ACC112 (cell line): ENCODE measurements around the gene COQ8B.

ENCODE experiments used
- H2AFZ ChIP-seq: fragments of 200-600 bp; sonication (generic); one replicate; pipeline ENCODE4 v1.6.0; 2017; ENCODE audit warnings: antibody characterized with exemption, low read length; ENCODE audit not compliant: unreplicated experiment
- H3K27ac ChIP-seq: fragments of 200-600 bp; sonication (generic); 2 replicates; pipeline ENCODE4 v1.5.1; 2014; ENCODE audit warnings: low read depth, mild to moderate bottlenecking, antibody characterized with exemption, low read length, moderate library complexity
- H3K27me3 ChIP-seq: fragments of 200-600 bp; sonication (generic); 2 replicates; pipeline ENCODE4 v1.6.1; 2014; ENCODE audit warnings: mild to moderate bottlenecking, antibody characterized with exemption, low read length, moderate library complexity, mixed read lengths; ENCODE audit not compliant: insufficient read depth
- H3K36me3 ChIP-seq: fragments of 200-600 bp; sonication (generic); 2 replicates; pipeline ENCODE4 v1.6.1; 2016; ENCODE audit warnings: mild to moderate bottlenecking, antibody characterized with exemption, low read length, moderate library complexity, mixed read lengths; ENCODE audit not compliant: insufficient read depth
- H3K4me1 ChIP-seq: fragments of 200-600 bp; sonication (generic); one replicate; pipeline ENCODE4 v1.6.1; 2016; ENCODE audit warnings: low read length, mixed read lengths; ENCODE audit not compliant: insufficient read depth, unreplicated experiment, control insufficient read depth
- H3K4me3 ChIP-seq: fragments of 200-600 bp; sonication (generic); 2 replicates; pipeline ENCODE4 v1.5.1; 2014; ENCODE audit warnings: mild to moderate bottlenecking, low read depth, low read length
- H3K79me2 ChIP-seq: fragments of 200-600 bp; sonication (generic); one replicate; pipeline ENCODE4 v1.6.0; 2016; ENCODE audit warnings: low read length; ENCODE audit not compliant: control insufficient read depth, unreplicated experiment, insufficient read depth

COQ8B gene

GRCh38 chr19:40754611-40755247 is 38.0 kb upstream of the COQ8B start:
- Histone ChIP-seq H3K4me3 (peak overlapping the region; percentile 47), H3K27me3 (no peaks in the 10 kb centered on the region), H3K4me1 (peaks cover 12% of the 10 kb centered on the region), H3K27ac (no peak overlapping the region), H3K36me3 (0 out of 2 replicates have a peak, but pooled peaks cover 10% of the 10 kb centered on the region), H2AFZ (no peak overlapping the region), H3K79me2 (peaks cover 59% of the 10 kb centered on the region)

- Histone ChIP-seq H3K36me3 (0 out of 2 replicates have a peak, but pooled peaks cover 6% of the 10 kb centered on the region), H3K4me1 (peaks cover 19% of the 10 kb centered on the region), H2AFZ (no peak overlapping the region), H3K4me3 (peak overlapping the region; percentile 88), H3K79me2 (peaks cover 54% of the 10 kb centered on the region), H3K27me3 (no peaks in the 10 kb centered on the region), H3K27ac (no peak overlapping the region)
Measured at GRCh38 chr19:40752257-40752781, 35.6 kb upstream of the COQ8B start.

- H3K36me3 ChIP-seq: 0 out of 2 replicates have a peak, but pooled peaks cover 6% of the 10 kb centered on the region
- H3K79me2 ChIP-seq: peaks cover 41% of the 10 kb centered on the region
- H3K27me3 ChIP-seq: no peaks in the 10 kb centered on the region
- H3K27ac ChIP-seq: peak within 1 kb of the TSS; percentile 90
- peak within 1 kb of the TSS; percentile 20 for H2AFZ ChIP-seq
- peak within 1 kb of the TSS; percentile 88 for H3K4me3 ChIP-seq
- peaks cover 19% of the 10 kb centered on the region for H3K4me1 ChIP-seq
Measured at GRCh38 chr19:40750874-40751537, 34.3 kb upstream of the COQ8B start, which contains the start of gene SNRPA. Gene SNRPA, plus strand, starts transcription at chr19:40751203. Its CDS starts 206 bp downstream, at chr19:40751409.

GRCh38 chr19:40750058-40750873 is 33.6 kb upstream of the COQ8B start, which contains the start of gene ACTMAP:
Gene ACTMAP, minus strand, starts transcription at chr19:40750477. Its CDS starts 674 bp downstream, at chr19:40749803.
- H3K79me2 ChIP-seq: peaks cover 34% of the 10 kb centered on the region
- H3K36me3 ChIP-seq: no peaks in the 10 kb centered on the region
- H3K4me1 ChIP-seq: peaks cover 21% of the 10 kb centered on the region
- peak within 1 kb of the TSS; percentile 88 for H3K4me3 ChIP-seq
- H3K27me3 ChIP-seq: no peaks in the 10 kb centered on the region
- peak within 1 kb of the TSS; percentile 20 for H2AFZ ChIP-seq
- peak within 1 kb of the TSS; percentile 90 for H3K27ac ChIP-seq

GRCh38 chr19:40747536-40747935 is 30.9 kb upstream of the COQ8B start:
- Histone ChIP-seq H3K4me1 (peaks cover 21% of the 10 kb centered on the region), H3K27ac (no peak overlapping the region), H3K79me2 (peaks cover 14% of the 10 kb centered on the region), H3K4me3 (no peak overlapping the region), H3K27me3 (no peaks in the 10 kb centered on the region), H3K36me3 (no peaks in the 10 kb centered on the region), H2AFZ (no peak overlapping the region)

GRCh38 chr19:40745402-40745780 is 28.7 kb upstream of the COQ8B start:
- no peak overlapping the region for H3K4me3 ChIP-seq
- peak overlapping the region; percentile 34; the same call in 1 of the 2 replicates for H3K27ac ChIP-seq
- peaks cover 21% of the 10 kb centered on the region for H3K4me1 ChIP-seq
- no peak overlapping the region for H2AFZ ChIP-seq
- no peaks in the 10 kb centered on the region for H3K79me2 ChIP-seq
- H3K36me3 ChIP-seq: no peaks in the 10 kb centered on the region
- no peaks in the 10 kb centered on the region for H3K27me3 ChIP-seq

- Histone ChIP-seq H3K36me3 (no peaks in the 10 kb centered on the region), H3K4me3 (no peak overlapping the region), H3K27ac (peak overlapping the region; percentile 34; the same call in 1 of the 2 replicates), H3K79me2 (no peaks in the 10 kb centered on the region), H3K4me1 (peaks cover 19% of the 10 kb centered on the region), H2AFZ (no peak overlapping the region), H3K27me3 (no peaks in the 10 kb centered on the region)
Measured at GRCh38 chr19:40744554-40745401, 28.1 kb upstream of the COQ8B start.

- Histone ChIP-seq H2AFZ (no peak overlapping the region), H3K27ac (no peak overlapping the region), H3K4me1 (peaks cover 12% of the 10 kb centered on the region), H3K27me3 (no peaks in the 10 kb centered on the region), H3K36me3 (no peaks in the 10 kb centered on the region), H3K79me2 (no peaks in the 10 kb centered on the region), H3K4me3 (no peak overlapping the region)
Measured at GRCh38 chr19:40743926-40744325, 27.2 kb upstream of the COQ8B start.

- Histone ChIP-seq H3K4me3 (no peak overlapping the region), H3K4me1 (peaks cover 12% of the 10 kb centered on the region), H3K27ac (no peak overlapping the region), H2AFZ (no peak overlapping the region), H3K27me3 (no peaks in the 10 kb centered on the region), H3K79me2 (no peaks in the 10 kb centered on the region), H3K36me3 (no peaks in the 10 kb centered on the region)
Measured at GRCh38 chr19:40742886-40743285, 26.2 kb upstream of the COQ8B start.
